ENCODE results near the gene DNAI1. TPM values are rescaled to one million over a fixed set of nuclear protein-coding genes. Genes with fewer than 3 reads are reported as not detected.
A peak's percentile ranks its signal among the peaks of the same experiment; 100 is the strongest.

The DNAI1 gene
- total and polyA plus RNA-seq, 10 of the 15 experiments (the other 5 are each of a cell fraction or from before 2014, with no cell fraction given), result not detected

GRCh38 chr9:34562135-34562745 lies 103.6 kb downstream of the DNAI1 start:
- H3K27ac ChIP-seq (ENCODE audit: control insufficient read depth, insufficient read depth), result no peak overlapping the region
- ChIA-PET RAD21 (ENCODE audit: unreplicated experiment) (no interaction called here), SMC1A (ENCODE audit: uncharacterized antibody, unreplicated experiment) (interaction anchor here (1.3 kb wide), 1 partner anchor 73 kb away, joined by 3 read pairs; no protein-coding TSS in a partner anchor), POLR2A (no interaction called here), CTCF (interaction anchor here (1.3 kb wide), 1 partner anchor 158 kb away, joined by 4 read pairs; no protein-coding TSS in a partner anchor)
- no peak overlapping the region for H3K4me2 ChIP-seq (ENCODE audit: control insufficient read depth, insufficient read depth)
- no peak overlapping the region for H3K9ac ChIP-seq (ENCODE audit: control insufficient read depth, insufficient read depth, low read length)
- H4K20me1 ChIP-seq (ENCODE audit: control insufficient read depth, insufficient read depth), result peaks cover 3% of the 10 kb centered on the region; the same call in 1 of the 2 replicates
- no peak overlapping the region for H3K4me3 ChIP-seq
- no peak for ATAC-seq
- no peaks in the 10 kb centered on the region for H3K4me1 ChIP-seq (ENCODE audit: control insufficient read depth, insufficient read depth, low read length)
- TF ChIP-seq ZNF207 (IDR thresholded peaks at IDR 0.05; ENCODE audit: borderline replicate concordance) (no peak), CTCF (IDR thresholded peaks at IDR 0.05 in 2 of 3, conservative IDR thresholded peaks at IDR 0.05 in 1 of 3; ENCODE audit: control insufficient read depth in 2 of 3, extremely low read depth in 1 of 3, insufficient read depth in 1 of 3, low read depth in 3 of 3, low read length in 3 of 3) (peak in 2 of 3 experiments; percentile 65 to 82; a peak in 5 of 6 replicates), DPF2 (IDR thresholded peaks at IDR 0.05) (no peak), NRF1 (conservative IDR thresholded peaks at IDR 0.05; ENCODE audit: low read depth, low read length) (no peak), MEF2B (IDR thresholded peaks at IDR 0.05; ENCODE audit: partially characterized antibody, poor library complexity, severe bottlenecking) (no peak), ELK1 (IDR thresholded peaks at IDR 0.05; ENCODE audit: low read depth, low read length) (no peak), GATAD2B (conservative IDR thresholded peaks at IDR 0.05; ENCODE audit: low read depth) (no peak), ASH2L (IDR thresholded peaks at IDR 0.05; ENCODE audit: borderline replicate concordance, low read depth) (no peak)
- H3K27me3 ChIP-seq (replicated peaks in 1 of 2; ENCODE audit: control insufficient read depth in 2 of 2, insufficient read depth in 2 of 2, low read length in 1 of 2), result peaks cover 0 to 11% of the 10 kb centered on the region in 2 experiments
- BruUV-seq (replicated peaks), result no TSS peak
- no peak overlapping the region for H2AFZ ChIP-seq (ENCODE audit: control insufficient read depth, low read depth, low read length)
- in situ Hi-C loops (cut with MboI) (no loop called here), intact Hi-C loops (cut with micrococcal nuclease; ENCODE audit: unreplicated experiment) (no loop called here)
- peaks cover 6% of the 10 kb centered on the region; the same call in 2 of the 3 replicates for H3K9me3 ChIP-seq (replicated peaks; ENCODE audit: control insufficient read depth, insufficient read depth, low read length)
- H3K36me3 ChIP-seq (ENCODE audit: control insufficient read depth in 2 of 2, insufficient read depth in 2 of 2, low read length in 1 of 2), result no peaks in the 10 kb centered on the region
- no peaks in the 10 kb centered on the region for H3K79me2 ChIP-seq (ENCODE audit: control insufficient read depth, insufficient read depth, low read length)
- DNase-seq (ENCODE audit: low read depth, low spot score), result no peak
- FAIRE-seq, result no peak
- 30% methylated on average over 7 of the region's 7 CpGs for WGBS (ENCODE audit: insufficient coverage, insufficient replicate concordance, low lambda C conversion rate, missing lambda C conversion rate)

Data from GM12878 (cell line).